ENCODE measurements around the gene HEPACAM. TPM values are rescaled to one million over a fixed set of nuclear protein-coding genes. Genes with fewer than 3 reads are reported as not detected.

HEPACAM gene
- total and polyA plus RNA-seq, 3 donors from 2014 or later = 0.24 to 0.75 (median 0.25) TPM

- H3K4me3 ChIP-seq = peak overlapping the region in 1 of 2 donors; percentile 64
- TF ChIP-seq POLR2A (IDR thresholded peaks at IDR 0.05) = no peak
- no peak for TF ChIP-seq CTCF (IDR thresholded peaks at IDR 0.05)
- intact Hi-C loops (cut with DNase I; ENCODE audit: low total_unique reads) = no loop called here
These were observed 15.5 kb downstream of the HEPACAM start for GRCh38 chr11:124920356-124920755.

GRCh38 chr11:124919898-124920297 is 15.9 kb downstream of the HEPACAM start:
- WGBS, 2 donors = 90 to 100% methylated on average over 2 of the region's 2 CpGs
- Histone ChIP-seq H3K27me3 (no peaks in the 10 kb centered on the region), H3K36me3 (ENCODE audit: low read depth, missing control alignments) (no peaks in the 10 kb centered on the region), H3K9me3 (no peaks in the 10 kb centered on the region), H3K4me3 (no peak overlapping the region), H3K4me1 (peaks cover 3% of the 10 kb centered on the region), H3K27ac (no peak overlapping the region)
- intact Hi-C loops (cut with DNase I; ENCODE audit: low total_unique reads) = no loop called here
- no peak for DNase-seq
- TF ChIP-seq CTCF (IDR thresholded peaks at IDR 0.05) = no peak
- TF ChIP-seq POLR2A (IDR thresholded peaks at IDR 0.05) = no peak

More at GRCh38 chr11:124920356-124920755, 15.5 kb downstream of the HEPACAM start:
- no peaks in the 10 kb centered on the region for H3K27me3 ChIP-seq
- no peak for DNase-seq
- no peaks in the 10 kb centered on the region for H3K9me3 ChIP-seq
- H3K27ac ChIP-seq = no peak overlapping the region
- no peaks in the 10 kb centered on the region for H3K36me3 ChIP-seq (ENCODE audit: low read depth, missing control alignments)
- WGBS, 2 donors = 75 to 81% methylated on average over 4 to 5 of the region's 5 CpGs
- peaks cover 3% of the 10 kb centered on the region for H3K4me1 ChIP-seq

GRCh38 chr11:124918950-124919349 is 16.9 kb downstream of the HEPACAM start, which contains the start of gene HEPN1:
Gene HEPN1, plus strand, starts transcription at chr11:124919250.
- H3K27ac ChIP-seq = no peak within 1 kb of the TSS
- H3K27me3 ChIP-seq = no peaks in the 10 kb centered on the region
- 90 to 97% methylated on average over 3 of the region's 3 CpGs for WGBS, 2 donors
- no peak within 1 kb of the TSS for H3K4me3 ChIP-seq
- H3K4me1 ChIP-seq = peaks cover 3% of the 10 kb centered on the region
- DNase-seq = no peak
- H3K36me3 ChIP-seq (ENCODE audit: low read depth, missing control alignments) = no peaks in the 10 kb centered on the region
- no peaks in the 10 kb centered on the region for H3K9me3 ChIP-seq
- TF ChIP-seq CTCF (IDR thresholded peaks at IDR 0.05) = no peak
- no peak for TF ChIP-seq POLR2A (IDR thresholded peaks at IDR 0.05)
- intact Hi-C loops (cut with DNase I; ENCODE audit: low total_unique reads) = no loop called here

- DNase-seq = no peak
- intact Hi-C loops (cut with DNase I; ENCODE audit: low total_unique reads) = no loop called here
These were observed 18.7 kb downstream of the HEPACAM start for GRCh38 chr11:124917115-124917637.

More at GRCh38 chr11:124917115-124917637, 18.7 kb downstream of the HEPACAM start:
- H3K36me3 ChIP-seq (ENCODE audit: low read depth, missing control alignments) = no peaks in the 10 kb centered on the region
- no peaks in the 10 kb centered on the region for H3K9me3 ChIP-seq
- peaks cover 3% of the 10 kb centered on the region for H3K4me1 ChIP-seq
- no peaks in the 10 kb centered on the region for H3K27me3 ChIP-seq
- WGBS, 2 donors = 83 to 89% methylated on average over 6 of the region's 6 CpGs
- TF ChIP-seq POLR2A (IDR thresholded peaks at IDR 0.05) = no peak
- TF ChIP-seq CTCF (IDR thresholded peaks at IDR 0.05) = no peak
- no peak overlapping the region for H3K27ac ChIP-seq
- H3K4me3 ChIP-seq = no peak overlapping the region
